ENCODE data around the gene MRPL12.
A peak's percentile ranks its signal among the peaks of the same experiment; 100 is the strongest.

The MRPL12 gene

DNA sequence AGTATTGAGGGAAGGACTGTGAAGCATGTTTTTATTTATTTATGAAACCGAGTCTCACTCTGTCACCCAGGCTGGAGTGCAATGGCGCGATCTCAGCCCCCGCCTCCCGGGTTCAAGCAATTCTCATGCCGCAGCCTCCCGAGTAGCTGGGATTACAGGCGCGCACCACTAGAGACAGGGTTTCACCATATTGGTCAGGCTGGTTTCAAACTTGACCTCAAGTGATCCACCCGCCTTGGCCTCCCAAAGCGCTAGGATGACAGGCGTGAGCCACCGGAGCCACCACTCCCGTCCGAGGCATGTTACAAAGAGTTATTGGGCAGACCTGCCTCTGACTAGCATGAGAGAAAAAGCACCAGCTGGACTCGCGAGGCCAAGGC lies 3.1 kb downstream of the MRPL12 start:
- TF ChIP-seq POLR2A (IDR thresholded peaks at IDR 0.05; ENCODE audit: low read depth, low read length) (no peak), POLR2AphosphoS5 (IDR thresholded peaks at IDR 0.05; ENCODE audit: low read depth, low read length) (no peak), TAF1 (IDR thresholded peaks at IDR 0.05; ENCODE audit: borderline replicate concordance, low read depth, low read length) (no peak)
- FAIRE-seq: no peak
- DNase-seq (ENCODE audit: insufficient read length): no peak

DNA sequence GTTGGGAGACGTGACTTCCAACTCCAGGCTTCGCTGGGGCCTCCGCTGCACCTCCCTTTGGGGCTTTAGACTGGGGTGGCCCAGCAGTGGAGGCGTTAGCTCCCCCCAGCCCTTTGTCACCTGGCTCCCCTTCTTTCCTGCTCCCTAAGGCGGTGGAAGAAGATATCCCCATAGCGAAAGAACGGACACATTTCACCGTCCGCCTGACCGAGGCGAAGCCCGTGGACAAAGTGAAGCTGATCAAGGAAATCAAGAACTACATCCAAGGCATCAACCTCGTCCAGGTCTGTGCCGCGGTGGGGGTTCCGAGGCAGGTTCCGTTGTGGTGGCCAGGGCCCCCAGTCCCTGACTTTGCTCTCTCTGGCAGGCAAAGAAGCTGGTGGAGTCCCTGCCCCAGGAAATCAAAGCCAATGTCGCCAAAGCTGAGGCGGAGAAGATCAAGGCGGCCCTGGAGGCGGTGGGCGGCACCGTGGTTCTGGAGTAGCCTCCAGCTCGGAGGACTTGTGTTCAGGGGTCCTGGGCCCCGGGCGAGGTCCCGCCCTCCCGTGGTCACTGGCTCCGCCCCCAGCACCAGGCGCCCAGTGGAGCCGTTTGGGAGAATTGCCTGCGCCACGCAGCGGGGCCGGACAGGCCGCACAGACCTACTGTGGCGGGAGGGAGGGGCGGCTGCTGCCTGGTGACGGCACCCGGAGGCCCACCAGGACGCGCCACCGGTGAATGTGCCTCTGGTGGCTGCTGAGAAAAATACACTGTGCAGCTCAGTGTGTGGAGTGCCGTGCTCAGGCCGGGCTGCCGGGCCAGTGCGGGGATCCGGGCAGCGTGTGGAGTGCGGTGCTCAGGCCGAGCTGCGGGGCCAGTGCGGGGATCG lies 3.8 kb downstream of the MRPL12 start:
- TF ChIP-seq POLR2A (IDR thresholded peaks at IDR 0.05; ENCODE audit: low read depth, low read length) (no peak), POLR2AphosphoS5 (IDR thresholded peaks at IDR 0.05; ENCODE audit: low read depth, low read length) (no peak), TAF1 (IDR thresholded peaks at IDR 0.05; ENCODE audit: borderline replicate concordance, low read depth, low read length) (no peak)
- no peak for DNase-seq (ENCODE audit: insufficient read length)
- FAIRE-seq: no peak

DNA sequence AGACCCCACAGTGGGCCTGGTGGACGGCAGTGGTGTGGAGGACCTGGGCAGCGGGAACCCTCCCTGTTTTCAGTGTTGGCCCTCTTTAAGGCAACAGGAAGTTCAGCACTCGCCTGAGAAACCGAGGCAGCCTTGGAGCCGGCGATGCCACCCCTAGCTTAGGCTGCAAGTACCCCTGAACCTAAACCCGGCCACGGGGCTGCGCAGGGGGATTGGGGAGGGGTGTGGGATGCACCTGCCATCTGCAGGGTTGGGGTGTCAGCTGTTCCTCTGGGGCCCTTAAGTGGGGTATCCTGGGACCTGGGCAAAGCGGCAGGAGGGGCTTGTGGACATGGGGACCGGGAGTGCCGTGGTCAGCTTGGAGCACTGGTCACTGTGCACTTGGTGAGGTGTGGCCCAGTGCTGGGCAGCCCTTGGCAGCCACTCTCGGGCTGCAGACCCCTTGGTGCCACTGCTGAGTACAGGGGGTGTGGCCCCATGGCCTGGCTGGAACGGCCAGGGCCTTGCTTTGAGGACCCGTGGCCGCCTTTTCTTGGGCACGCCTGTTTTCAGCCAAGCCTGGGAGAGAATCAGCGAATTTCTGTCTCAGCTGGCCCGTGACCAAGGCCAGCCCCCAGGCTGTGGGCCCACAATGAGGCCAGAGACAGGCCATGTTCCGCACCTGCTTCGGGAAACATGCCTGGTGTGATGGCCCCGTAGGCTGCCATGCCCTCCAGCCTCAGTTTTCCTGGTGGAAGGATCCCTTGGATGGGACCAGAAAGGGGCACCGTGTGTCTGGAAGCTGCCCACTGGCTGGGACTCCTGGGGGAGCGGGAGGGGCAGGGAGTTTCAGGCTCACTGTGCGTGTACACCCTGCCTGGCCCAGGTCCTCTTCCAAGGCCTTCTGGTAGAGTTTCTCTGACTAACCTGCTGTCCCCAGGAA lies 4.8 kb downstream of the MRPL12 start:
- TF ChIP-seq POLR2AphosphoS5 (IDR thresholded peaks at IDR 0.05; ENCODE audit: low read depth, low read length) (peak; percentile 75; the same call in 1 of the 2 replicates), POLR2A (IDR thresholded peaks at IDR 0.05; ENCODE audit: low read depth, low read length) (peak; percentile 26; the same call in 1 of the 2 replicates), TAF1 (IDR thresholded peaks at IDR 0.05; ENCODE audit: borderline replicate concordance, low read depth, low read length) (no peak)
- FAIRE-seq (no peak), DNase-seq (ENCODE audit: insufficient read length) (no peak)

GRCh38 chr17:81708739-81709185 lies 5.6 kb downstream of the MRPL12 start:
- DNase-seq (ENCODE audit: insufficient read length) (no peak), FAIRE-seq (no peak)
- TF ChIP-seq POLR2AphosphoS5 (IDR thresholded peaks at IDR 0.05; ENCODE audit: low read depth, low read length): peak; percentile 49; the same call in 1 of the 2 replicates
- TF ChIP-seq TAF1 (IDR thresholded peaks at IDR 0.05; ENCODE audit: borderline replicate concordance, low read depth, low read length): no peak
- TF ChIP-seq POLR2A (IDR thresholded peaks at IDR 0.05; ENCODE audit: low read depth, low read length): no peak; the same call in 1 of the 2 replicates

DNA sequence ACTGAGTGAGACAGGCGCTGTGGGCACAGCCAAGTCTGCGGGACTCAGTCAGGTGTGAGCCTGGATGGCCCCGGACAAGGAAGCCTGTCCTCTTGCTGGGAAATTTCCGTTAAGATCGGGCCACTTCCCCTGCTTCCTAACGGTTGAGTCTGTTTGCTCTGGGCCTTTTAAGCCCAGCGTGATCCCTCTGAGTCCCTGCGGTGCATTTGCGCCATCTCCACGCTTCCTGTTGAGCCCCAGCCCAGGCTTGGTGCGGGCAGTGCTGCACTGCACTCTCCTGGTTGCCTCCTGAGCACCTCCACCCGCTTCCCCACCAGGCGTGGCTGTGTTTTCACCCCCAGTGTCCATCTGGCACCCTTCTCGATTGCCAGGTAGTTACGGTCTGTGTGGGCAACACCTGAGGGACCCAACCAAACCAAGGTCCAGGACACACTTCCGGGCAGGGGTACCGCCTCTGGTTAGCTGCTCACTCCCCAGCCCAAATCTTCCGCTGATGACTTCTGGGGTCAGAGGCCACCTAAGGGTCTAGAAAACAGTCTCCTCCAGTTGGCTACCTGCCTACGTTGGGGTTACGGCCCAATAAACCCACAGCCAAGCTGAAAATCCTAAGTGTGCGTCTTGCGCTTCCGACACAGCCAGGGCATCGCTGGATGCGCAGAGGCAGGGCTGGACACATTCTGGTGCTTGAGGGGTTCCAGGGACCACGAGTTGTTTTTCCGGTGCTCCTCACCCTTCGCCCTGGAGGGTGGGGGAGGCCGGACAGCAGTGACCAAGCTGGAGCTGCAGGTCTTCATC lies 7.5 kb downstream of the MRPL12 start:
- no peak for DNase-seq (ENCODE audit: insufficient read length)
- TF ChIP-seq POLR2AphosphoS5 (IDR thresholded peaks at IDR 0.05; ENCODE audit: low read depth, low read length): peak; percentile 33; the same call in 1 of the 2 replicates
- TF ChIP-seq TAF1 (IDR thresholded peaks at IDR 0.05; ENCODE audit: borderline replicate concordance, low read depth, low read length): no peak
- peak; percentile 70 for FAIRE-seq

GRCh38 chr17:81711814-81712467 lies 8.8 kb downstream of the MRPL12 start, which contains the start of gene SLC25A10:
SLC25A10 (plus strand) TSS chr17:81712284; CDS start chr17:81712427, 143 bp downstream.
- TF ChIP-seq POLR2A (IDR thresholded peaks at IDR 0.05; ENCODE audit: low read depth, low read length) (no peak; the same call in 1 of the 2 replicates), TAF1 (IDR thresholded peaks at IDR 0.05; ENCODE audit: borderline replicate concordance, low read depth, low read length) (no peak), POLR2AphosphoS5 (IDR thresholded peaks at IDR 0.05; ENCODE audit: low read depth, low read length) (no peak; the same call in 1 of the 2 replicates)

DNA sequence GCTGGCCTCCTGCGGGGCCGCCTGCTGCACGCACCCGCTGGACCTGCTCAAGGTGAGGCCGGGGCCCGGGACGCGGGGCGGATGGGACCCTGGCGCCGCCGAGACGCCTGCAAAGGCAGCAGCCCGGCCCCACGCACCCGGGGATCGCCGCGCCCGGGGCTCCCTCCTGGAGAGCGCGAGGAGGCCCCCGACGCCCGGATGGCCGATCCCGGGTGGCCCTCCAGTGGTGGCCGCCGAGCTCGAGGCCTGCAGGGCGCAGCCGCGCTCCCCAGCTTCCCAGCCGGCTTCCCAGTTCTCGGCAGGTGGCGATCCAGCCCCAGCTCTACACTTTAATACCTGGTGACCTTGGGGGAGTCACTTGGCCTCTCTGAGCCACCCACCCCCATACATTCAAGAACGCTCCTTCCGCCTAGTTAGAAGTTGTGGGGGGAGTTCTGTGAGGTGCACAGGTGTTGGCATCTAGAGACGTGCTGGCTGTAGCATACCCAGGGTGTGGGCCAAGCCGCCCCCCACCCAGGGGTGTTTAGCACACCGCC lies 9.4 kb downstream of the MRPL12 start:
- FAIRE-seq (no peak), DNase-seq (ENCODE audit: insufficient read length) (peak; percentile 62)
- no peak for TF ChIP-seq POLR2A (IDR thresholded peaks at IDR 0.05; ENCODE audit: low read depth, low read length)
- TF ChIP-seq TAF1 (IDR thresholded peaks at IDR 0.05; ENCODE audit: borderline replicate concordance, low read depth, low read length): no peak
- no peak; the same call in 1 of the 2 replicates for TF ChIP-seq POLR2AphosphoS5 (IDR thresholded peaks at IDR 0.05; ENCODE audit: low read depth, low read length)

More at GRCh38 chr17:81711814-81712467, 8.8 kb downstream of the MRPL12 start, which contains the start of gene SLC25A10:
- peak; percentile 92 for DNase-seq (ENCODE audit: insufficient read length)
- peak; percentile 83 for FAIRE-seq

DNA sequence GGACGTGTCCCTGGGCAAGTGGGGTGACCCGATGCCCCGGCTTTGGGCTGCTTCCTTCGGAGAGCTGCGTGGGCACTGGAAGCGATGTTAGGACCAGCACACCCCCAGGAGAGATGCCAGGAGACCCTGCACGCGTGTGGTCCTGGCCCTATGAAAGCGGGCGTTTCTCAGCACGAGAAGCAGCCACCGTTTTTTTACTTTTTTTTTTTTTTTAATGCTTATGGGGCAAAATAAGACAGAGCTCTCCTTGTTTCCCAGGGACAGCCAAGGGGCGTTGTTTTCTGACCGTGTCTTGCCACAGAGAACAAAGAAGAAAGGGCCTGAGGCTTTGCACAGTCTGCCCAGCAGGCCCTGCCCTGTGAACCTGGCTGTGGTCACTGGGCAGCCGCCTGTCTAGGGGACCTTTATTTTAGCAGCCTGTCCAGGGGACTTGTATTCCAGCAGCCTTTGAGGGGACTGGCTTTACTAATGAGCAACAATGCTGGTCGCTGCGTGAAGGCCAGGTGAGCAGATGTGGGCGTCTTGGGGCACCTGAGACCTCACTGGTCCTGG lies 9.9 kb downstream of the MRPL12 start:
- no peak for FAIRE-seq
- no peak for TF ChIP-seq POLR2AphosphoS5 (IDR thresholded peaks at IDR 0.05; ENCODE audit: low read depth, low read length)
- TF ChIP-seq TAF1 (IDR thresholded peaks at IDR 0.05; ENCODE audit: borderline replicate concordance, low read depth, low read length): no peak
- TF ChIP-seq POLR2A (IDR thresholded peaks at IDR 0.05; ENCODE audit: low read depth, low read length): no peak
- no peak for DNase-seq (ENCODE audit: insufficient read length)

DNA sequence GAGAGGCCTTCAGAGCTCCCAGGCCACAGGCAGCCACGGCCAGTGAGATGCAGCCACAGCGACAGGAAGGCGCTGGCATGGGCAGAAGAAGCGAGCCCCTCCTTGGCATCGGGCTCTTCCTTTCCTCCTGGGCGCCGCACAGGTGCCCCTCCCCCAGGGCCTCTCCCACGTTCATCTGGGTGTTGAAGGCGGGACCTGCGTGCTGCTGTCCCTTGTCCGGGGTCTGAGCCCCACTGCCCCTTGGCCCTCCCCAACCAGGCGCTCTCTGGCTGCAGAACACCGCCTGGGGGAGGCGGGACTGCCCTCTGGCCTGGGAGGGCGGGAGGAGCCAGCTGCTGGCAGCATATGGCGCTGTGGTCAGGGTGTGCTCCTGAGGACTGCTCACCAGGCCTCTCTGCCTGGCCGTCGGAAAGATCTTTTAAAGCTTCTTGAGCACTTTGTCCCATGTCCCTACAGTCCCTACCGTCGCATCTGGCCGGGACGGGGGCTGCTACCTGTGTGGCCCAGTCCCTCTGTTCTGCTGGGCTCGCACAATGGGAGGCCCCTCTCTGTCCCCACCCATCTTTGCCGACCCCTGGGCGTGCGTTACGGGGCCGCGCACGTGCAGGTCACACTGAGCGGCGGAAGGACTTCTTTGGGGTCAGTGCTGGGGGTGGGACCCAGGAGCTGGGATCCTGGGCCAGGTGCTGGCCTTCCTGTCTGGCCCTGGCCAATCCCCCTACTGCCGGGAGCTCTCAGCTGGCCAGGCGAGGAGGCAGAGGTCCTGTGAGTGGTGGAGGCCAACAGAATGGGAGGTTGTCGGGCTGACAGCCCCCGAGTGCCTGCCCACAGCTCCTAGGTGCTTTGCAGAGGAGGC lies 10.6 kb downstream of the MRPL12 start:
- TF ChIP-seq POLR2A (IDR thresholded peaks at IDR 0.05; ENCODE audit: low read depth, low read length) (no peak), POLR2AphosphoS5 (IDR thresholded peaks at IDR 0.05; ENCODE audit: low read depth, low read length) (no peak), TAF1 (IDR thresholded peaks at IDR 0.05; ENCODE audit: borderline replicate concordance, low read depth, low read length) (no peak)
- no peak for DNase-seq (ENCODE audit: insufficient read length)
- FAIRE-seq: no peak
